ENCODE results near the gene C10orf90.

Gene C10orf90

DNA sequence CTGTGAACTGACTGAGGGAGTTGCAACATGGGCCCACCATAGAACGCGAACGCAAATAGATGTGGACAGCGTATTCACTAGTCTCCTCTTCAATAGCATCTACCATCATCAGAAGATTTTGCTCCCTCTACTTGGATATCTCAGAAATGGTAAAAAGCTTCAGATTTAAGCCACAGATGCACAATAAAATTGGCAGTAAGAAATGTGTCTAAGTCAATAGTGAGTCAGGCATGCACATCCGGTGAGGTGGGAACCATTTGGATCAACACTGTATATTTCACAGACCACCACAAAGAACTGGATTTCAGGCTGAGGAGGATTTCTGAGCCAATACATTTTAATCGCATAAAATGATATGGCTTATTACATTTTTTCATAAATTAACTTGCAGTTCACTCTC, 170.7 kb downstream of the C10orf90 start:
- no peak for DNase-seq

DNA sequence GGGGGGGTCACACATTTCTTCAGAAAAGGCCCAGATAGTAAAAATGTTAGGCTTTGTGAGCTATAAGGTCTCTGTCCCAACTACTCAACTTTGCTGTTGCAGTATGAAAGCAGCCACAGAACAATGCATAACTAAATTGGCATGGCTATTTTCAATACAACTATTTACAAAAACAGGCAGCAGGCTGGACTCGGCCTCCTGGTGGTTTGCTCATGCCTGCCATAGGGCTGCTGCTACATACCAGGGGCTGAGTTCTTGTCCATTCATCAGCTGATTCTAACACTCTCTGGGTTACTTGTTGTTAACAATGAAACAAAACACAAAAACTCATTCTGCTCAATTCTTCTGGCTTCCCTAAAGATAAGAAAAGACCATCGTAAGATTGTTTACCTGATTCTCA, 172.8 kb downstream of the C10orf90 start:
- DNase-seq, result no peak

DNA sequence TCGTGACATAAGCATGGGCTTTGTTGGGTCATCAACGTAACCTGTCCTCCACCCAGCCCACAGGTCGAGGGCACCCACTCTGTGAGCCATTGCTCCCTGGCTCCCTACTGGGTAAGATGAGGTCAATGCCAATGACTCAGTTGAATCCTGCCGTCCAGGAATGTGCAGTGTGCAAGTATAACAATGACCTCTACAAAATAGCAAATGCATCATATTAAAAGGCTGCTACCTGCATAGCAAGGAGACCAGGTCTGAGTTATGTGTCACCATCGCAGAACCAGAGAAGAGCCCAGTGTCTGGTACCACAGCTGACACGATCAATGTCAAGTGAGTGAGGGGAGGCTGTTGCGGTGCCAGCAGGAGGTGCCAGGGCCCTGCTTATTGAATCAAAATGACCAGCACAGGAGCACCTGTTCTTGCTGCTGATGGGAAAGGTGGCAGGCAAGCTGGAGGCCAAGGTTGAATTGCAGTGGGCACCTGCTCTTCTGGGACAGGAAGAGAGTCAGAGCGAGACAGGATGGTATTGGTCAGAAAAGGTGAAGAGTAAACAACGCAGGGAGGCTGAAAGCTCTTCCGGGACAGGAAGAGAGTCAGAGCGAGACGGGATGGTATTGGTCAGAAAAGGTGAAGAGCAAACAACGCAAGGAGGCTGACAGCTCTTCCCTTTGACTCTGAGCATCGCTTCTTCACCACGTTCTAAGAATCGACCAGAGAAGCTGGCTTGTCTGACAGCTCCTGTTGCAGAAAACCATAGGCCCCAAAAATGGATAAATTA, 173.5 kb downstream of the C10orf90 start:
- no peak for DNase-seq

DNA sequence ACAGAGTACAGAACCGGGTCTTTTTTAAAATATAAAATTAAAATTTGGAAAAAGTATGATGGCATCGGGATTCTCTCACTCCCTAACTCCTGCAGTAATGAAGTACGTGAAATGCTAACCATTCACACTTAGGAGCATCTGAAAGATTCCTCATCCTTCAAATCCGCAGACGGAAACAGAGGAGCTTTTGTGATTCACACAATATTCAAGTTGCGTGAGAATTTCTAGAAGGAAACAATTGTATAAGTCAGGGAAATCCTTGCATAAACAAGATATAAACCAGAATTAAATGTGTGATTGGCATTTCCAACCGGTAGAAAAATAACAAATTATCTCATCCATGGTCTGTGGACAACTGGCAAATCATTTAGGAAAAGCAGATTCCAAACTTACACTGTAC, 179.0 kb downstream of the C10orf90 start:
- DNase-seq, result no peak

DNA sequence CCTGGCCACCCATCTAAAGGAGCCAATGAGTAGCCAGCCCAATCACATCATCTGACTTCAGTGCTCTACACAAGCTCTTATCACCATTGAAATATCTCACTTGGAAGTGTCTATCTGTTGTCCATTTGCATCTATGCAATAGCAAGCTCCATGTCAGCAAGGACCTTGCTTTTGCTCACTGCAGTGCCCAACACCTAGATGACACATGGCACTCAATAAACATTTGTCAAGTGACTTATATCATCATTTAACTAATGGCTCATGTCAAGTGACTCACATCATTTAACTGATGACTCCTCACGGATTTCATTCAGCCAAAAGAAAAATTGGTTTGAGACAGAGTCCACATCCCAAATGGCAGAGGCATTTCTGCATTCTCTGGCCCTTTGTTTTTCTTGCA, 189.3 kb downstream of the C10orf90 start:
- DNase-seq, result no peak

DNA sequence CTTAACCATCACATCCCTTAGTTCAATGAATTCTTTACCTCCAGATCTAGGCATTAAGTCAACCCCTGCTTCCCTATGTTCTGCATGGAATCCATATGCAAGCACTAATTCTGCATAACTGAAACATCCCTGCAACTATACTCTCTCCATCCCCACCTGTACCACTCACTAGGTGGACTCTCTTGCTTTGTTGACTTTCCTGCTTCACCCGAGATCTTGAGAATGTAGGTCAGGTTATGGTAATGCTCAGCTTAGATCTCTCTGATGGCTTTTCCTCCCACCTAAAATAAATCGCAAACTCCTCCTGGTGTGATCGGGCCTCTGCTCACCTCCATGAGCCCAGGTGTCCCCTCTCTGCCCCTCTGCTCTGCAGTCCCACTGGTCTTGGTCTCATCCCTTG, 189.8 kb downstream of the C10orf90 start:
- DNase-seq, result no peak

DNA sequence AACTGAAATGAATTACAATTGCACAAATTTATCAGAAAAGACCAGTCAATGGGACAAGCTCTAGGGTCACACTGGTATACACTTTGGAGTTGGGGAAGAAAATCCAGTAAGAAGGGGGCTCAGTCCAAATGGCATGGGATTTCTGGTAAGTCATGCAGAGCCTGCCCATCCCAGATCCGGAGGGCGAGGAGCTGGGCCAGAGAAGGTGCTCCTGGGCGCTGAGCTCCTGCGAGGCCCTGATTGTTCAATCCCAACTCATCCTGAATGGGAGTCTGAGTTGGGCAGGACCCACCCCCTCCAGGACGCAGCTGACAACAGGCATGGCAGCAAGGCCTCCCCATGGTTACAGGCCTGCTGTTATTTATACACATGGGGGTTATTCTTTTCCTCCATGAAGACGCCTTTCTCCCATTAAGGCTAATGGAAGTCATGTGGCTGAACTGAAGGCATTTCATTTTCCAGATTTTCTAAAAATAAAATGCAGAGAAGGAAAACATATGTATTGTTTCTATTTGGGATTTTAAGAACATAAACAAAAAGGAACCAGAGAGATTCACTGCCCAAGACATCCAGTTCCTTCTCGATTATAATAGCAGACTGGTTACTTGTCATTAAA, 191.1 kb downstream of the C10orf90 start:
- DNase-seq, result no peak

DNA sequence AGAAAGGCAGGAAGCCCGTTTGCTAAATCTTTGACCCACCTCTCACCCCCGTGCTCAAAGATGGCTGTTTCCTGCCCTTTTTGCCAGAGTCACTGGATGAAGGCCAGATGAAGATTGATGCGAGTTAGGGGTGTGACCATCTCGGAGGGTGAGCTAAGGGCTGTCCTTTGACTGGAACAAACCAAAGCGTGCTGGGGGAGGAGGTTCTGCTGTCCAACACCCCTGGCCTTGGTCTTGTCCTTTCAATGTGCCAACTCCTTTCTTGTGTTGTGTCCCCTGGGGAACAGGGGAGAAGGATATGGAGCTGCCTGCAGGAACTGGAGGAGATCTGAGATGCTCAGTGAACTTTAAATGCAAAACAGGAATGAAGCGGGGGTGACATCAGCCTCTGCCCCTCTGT, 191.9 kb downstream of the C10orf90 start:
- no peak for DNase-seq

DNA sequence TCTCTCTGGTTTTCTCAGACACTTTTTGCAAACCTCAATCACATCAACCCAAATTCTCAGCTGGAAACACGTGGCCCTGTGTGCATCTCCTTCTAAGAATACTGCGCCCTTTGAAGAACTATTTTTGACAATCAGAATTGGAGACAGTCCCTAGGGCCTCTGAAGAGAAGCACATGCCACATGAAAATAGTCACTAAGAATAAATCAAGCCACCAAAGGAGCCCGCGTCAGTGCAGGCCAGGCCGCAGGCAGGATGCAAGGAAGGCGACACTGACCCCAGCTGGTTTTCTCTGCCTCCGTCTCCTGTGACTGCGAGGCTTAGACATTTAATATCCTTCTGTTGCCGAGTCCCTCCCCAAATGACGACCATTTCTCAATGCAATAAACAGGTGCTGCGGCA, 194.2 kb downstream of the C10orf90 start:
- DNase-seq, result no peak

DNA sequence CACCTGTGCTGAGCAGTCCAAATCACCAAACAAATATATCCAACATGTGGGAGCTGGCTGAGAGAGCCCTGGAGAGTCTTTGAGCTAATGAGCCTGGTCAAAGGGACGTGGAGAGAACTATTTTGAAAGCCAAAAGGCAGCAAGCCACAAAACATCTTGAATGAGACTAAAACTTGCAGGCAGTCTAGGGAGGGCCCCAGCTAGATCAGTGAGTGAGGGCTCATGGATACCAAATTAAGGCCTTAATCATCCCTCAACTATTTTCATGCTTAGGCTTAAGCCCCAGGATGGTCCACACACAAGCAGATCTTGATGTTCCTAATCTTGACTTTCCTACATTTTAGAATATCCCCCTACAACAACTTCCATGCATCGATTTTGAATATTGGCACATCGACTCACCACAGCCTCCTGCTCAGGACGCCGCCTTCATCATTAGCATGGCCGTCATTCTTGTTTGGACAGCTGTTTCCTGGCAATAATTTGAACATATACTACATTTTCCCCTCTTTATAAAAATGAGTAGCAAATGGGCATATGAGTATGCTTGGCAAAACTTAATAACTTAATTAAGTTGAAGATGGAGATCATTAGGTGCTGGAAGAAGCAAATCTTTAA, 195.3 kb downstream of the C10orf90 start:
- no peak for DNase-seq

DNA sequence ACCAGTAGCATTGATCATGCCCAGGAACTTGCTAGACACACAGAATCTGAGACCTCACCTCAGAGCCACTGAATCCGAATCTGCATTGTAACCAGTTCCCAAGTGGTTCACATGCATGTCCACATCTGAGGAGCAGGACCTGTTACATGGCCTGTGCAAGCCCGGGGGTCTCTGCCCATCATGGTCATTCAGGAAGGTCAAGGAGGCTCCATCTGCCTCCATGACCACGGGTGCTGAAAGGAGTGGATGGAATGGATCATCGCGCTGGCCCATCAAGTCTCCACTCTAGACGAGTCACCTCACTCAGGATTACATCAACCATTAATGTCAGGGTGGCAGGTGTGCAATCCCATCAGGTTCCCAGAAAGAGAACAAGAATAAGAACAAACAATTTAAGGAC, 196.5 kb downstream of the C10orf90 start:
- no peak for DNase-seq

DNA sequence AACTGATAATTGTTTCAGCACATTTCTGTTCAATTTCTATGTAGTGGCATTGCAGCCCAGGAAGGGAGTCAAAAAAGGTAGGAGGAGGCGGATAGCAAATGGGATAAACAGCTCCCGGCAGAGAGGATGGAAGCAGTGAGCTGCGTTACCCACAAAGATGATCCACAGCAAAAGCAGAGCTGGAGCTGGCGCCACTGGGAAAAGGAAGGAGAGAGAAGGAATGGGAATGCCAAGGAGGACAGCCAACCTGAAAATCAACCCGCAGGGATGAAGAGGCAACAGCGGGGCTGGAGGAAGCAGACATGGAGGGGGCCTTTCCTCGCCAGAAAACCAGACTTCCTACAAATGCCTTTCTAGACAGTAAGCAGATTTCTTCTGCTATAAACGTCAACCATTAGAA, 199.5 kb downstream of the C10orf90 start:
- no peak for DNase-seq

DNA sequence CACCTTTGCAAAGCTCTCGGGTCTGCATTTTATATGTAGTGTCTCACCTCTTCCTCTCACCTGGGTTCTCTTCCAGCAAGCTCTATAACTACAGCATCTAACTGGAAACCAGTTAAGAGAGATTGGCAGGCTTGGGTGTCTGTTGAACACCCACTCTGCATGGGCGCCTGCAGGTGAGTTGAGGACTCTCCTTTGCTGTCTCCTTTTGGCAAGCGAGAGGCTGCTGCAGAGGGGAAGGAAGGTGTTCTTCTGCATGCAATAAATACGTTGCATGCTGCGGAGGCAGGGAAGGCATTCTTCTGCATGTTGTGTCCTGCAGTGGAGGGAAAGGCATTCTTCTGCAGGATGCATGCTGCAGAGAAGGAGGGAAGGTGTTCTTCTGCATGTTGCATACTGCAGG, 200.8 kb downstream of the C10orf90 start:
- DNase-seq, result no peak

DNA sequence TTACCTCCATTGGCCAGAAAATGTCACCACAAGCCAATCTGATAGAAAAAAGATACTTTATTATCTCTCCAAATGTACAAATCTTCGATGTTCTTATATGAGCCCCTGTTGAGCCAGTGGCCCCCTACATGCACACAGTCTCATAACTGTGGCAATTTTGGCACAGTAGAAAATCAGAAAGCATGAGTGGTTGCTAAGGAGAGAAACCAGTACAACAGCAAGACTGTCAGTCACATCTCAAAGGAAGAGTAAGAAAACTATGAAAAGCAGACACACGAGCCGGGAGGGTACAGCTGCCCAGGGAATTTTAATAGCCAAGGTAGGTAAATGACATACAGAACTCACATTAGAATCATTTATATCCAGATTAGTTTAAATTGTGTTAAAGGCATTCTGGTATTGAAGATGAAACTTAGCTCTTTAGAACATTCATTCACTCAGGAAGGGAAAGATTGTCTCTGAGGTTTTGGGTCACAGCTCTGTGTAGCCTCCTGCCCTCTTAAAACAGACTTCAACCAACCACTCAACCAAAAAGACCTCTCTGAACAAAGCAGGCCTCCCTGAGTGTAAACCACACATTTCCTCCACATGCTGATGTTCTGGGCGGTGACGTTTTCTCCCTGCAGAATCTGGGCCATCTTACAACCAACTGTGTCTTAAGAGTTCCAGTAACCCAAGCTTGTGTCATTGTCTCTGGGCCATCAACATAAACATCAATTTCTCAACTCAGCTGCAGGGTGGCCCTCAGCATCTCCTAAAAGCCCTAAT, 201.4 kb downstream of the C10orf90 start:
- no peak for DNase-seq

DNA sequence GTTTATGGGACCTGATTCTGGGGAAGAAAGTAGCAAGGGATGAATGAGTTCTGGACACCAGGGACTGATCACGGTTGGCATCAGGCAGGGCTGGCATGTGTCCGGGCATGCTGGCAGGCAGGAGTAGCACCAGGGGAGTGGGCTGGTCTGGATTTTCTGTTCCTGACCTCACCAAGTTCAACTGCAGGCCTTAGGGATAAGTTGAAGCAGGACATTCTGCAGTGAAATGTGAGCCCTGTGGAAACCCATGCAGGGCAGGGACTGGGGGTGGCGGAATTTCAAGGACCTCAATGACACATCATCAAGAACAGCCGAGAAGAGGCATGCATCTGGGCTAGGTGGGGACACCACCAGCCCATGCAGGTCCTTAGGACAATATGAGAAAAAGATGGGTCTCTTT, 202.0 kb downstream of the C10orf90 start:
- no peak for DNase-seq

DNA sequence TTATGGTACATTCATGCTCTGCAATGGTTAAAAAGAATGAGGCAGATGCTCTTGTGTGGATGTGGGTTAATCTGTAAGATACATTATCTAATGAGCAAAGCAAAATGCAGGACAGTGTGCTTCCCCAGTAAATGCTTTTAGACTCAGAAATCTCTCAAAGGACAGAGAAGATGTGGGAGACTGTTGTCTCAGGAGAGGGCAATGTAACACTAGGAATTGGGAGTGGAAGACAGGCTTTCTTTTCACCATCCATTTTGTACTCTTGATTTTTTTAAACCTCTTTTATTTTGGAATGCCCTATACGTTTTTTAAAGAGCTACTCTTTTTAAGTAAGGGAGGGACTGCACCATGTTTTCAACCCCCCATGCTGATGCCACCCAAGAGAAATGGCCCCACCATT, 204.7 kb downstream of the C10orf90 start:
- no peak for DNase-seq

DNA sequence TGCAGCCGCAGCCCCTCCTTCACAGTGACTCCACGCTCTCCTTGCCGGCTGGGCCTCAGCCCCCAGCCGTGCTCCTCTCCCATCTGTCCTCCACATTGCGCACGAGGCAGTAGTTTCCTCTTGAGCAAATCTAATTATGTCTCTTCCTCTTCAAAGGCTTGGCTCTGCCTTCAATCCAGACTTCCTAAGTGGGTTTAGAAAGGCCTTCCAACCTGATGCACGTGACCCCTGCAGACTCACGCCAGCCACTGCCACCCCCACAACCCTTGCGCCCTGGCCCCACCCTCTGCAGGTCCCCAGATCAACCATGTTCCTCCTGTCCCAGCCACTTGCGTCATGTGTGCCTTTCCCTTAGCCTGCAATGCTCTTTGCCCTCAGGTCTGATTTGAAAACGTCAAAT, 207.2 kb downstream of the C10orf90 start:
- DNase-seq, result no peak

DNA sequence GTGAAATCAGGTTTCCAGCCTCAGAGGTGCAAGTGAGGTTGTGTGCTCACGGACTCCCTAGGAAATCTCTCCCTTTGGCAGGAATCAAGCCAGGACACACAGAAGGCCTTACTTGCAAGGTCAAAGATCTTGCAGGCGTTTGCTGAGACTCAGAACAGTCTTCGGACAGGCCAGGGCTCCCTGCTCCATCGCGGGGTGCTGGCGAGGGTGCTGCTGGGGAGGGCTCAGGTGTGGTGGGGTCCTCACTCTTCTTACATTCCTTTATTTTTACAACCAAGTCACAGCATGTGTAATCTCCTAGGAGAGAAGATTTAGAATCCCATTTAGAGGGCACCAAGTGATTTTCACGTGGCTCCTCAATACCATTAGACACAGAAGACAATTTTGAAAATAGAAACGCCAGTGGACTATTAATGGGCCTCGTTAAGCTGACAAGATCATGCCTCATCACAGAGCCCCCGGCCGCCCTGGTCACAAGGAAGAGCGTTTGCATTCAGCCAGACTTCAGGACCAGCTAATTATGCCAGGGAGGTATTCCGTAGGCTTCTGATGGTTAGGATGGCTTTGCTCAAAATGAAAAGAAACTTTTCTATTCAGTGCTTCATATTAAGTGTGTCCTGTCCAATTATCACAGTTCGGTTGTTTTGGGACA, 209.1 kb downstream of the C10orf90 start:
- DNase-seq, result no peak

DNA sequence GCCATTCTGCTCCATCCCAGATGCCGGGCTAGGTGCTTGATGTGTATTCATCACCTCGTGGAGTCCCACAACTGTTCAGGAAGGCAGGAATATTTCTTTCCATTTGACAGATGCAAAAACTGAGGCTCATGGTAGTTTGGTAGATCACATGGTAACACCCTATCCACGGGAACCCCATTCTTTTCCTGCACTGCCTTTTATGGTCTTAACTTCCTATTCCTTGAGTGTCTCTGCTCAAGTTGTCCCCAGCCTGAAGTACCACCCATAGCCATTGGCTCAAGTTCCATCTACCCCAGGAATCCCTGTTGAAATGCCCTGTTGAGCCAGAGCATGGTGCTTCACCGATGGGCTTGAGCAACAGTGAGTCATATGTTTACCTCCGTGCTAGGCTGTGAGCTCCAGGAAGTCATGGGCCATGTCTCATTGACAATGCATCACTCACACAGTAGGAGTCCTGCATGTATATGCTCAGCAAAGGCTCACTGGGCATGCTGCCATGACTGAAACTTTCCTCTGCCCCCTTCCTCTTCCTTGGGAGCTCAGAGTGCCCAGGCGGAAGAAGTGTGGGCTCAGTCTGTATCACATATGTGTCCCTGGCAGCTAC, 210.5 kb downstream of the C10orf90 start:
- DNase-seq, result no peak

DNA sequence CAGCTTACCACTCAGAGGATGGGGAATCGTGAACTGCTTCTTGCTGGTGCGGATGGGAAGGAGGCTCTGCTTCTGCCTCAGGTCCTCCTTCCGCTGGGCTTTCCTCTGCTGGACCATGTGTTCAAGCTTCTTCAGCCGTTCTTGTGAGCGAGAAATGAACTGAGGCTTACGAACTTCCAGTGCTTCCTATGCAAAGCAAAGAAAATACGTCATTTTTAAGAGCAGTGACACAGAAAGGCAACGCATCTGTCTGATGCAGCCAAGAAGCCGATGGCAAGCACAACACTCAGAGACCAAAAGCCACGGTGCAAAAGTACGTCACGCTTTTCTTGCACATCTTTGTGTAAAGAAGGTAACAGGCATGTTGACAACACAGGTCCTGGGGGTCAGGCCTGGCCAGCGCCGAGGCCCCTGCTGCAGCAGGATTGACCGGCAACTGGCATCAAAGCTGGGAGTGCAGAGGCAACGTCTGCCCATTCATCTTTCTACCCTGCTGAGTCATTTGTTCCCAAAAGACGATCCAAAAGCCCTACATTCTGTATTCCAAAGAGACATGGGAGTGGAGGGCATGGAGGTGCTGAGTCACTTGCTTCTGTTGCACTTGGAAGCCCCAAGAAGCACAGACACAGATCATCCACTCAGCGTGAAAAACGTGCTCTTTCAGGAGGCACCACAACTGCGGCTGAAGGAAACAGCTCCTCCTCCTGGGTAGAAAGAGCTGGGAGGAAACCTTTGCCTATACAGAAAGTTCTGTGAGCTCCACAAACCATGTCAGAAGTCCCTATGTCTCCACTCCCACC, 211.3 kb downstream of the C10orf90 start:
- no peak for DNase-seq

DNA sequence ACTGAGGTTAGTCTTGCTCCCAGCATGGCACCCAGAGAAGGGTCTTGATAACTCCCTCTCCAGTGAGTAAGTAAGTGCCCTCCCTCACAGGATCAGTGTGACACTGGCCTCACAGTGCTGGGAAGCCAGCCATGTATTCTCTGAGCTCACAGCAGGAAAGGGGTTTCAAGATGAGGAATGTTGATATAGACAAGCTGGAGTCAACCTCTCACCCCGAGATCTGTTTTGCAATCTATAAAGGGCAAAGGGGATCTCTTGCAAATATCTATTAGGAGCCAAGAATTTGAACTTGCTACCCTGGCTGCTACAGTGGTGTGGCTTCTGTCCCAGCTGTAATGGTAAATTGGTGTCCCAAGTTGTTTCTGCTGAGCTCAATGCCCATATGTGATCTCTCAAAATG, 212.0 kb downstream of the C10orf90 start:
- DNase-seq, result no peak

DNA sequence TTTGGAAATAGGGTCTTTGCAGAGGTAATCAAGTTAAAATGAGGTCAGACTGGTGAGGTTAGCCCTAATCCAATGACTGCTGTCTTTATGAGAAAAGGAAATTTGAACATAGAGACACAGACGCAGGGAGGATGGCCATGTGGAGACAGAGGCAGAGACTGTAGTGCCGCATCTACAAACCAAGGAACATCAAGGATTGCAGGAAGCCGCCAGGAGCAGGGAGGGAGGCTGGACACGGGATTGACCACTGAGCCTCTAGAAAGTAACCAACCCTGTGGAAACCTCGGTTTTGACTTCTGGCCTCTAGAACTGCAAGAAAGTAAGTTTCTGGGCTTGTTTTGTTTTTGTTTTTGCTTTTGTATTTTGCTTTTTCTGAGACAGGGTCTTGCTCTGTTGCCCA, 213.9 kb downstream of the C10orf90 start:
- no peak for DNase-seq

Data from activated CD4-positive, CD25-positive, alpha-beta regulatory T cell (primary cell).